UCSD-AML1 (cell line): ENCODE data around the gene OR56A5.
"Not testable (repeated sequence)": the region's sequence is repeated elsewhere in the genome, so short reads cannot be mapped to it uniquely, and the experiment has no call there.

Experiments
- DNase-seq: peaks from one replicate; lab custom pipeline; 2025; ENCODE audit not compliant: unreplicated experiment; lab: John Stamatoyannopoulos, UW

OR56A5 gene

GRCh38 chr11:5968394-5968793, at the start of gene OR56A5:
TSS of gene OR56A5 (minus strand) at chr11:5968494. CDS start at chr11:5968494, 0 bp downstream.
- DNase-seq, result no peak

- DNase-seq, result no peak
Measured at GRCh38 chr11:6013042-6013441, 44.7 kb upstream of the OR56A5 start.

- no peak for DNase-seq
Measured at GRCh38 chr11:6012035-6012668, 43.9 kb upstream of the OR56A5 start.

- no peak for DNase-seq
Measured at GRCh38 chr11:6006846-6007245, 38.6 kb upstream of the OR56A5 start, which contains the start of gene OR56A4. TSS of gene OR56A4 (minus strand) at chr11:6006946. CDS start at chr11:6002992, 3,954 bp downstream.

- DNase-seq, result no peak
Measured at GRCh38 chr11:6006395-6006794, 38.1 kb upstream of the OR56A5 start.

- no peak for DNase-seq
Measured at GRCh38 chr11:6002202-6002699, 34.0 kb upstream of the OR56A5 start.

- no peak for DNase-seq
Measured at GRCh38 chr11:5994791-5995190, 26.5 kb upstream of the OR56A5 start.

GRCh38 chr11:5992604-5993251, 24.4 kb upstream of the OR56A5 start:
- no peak for DNase-seq

- no peak for DNase-seq
Measured at GRCh38 chr11:5992150-5992549, 23.9 kb upstream of the OR56A5 start.

GRCh38 chr11:5989203-5989602, 20.9 kb upstream of the OR56A5 start:
- no peak for DNase-seq

GRCh38 chr11:5986885-5987284, 18.6 kb upstream of the OR56A5 start, which contains the start of gene OR52L1:
TSS of gene OR52L1 (minus strand) at chr11:5986985. CDS start at chr11:5986930, 55 bp downstream.
- no peak for DNase-seq

GRCh38 chr11:5983443-5983842, 15.1 kb upstream of the OR56A5 start:
- DNase-seq, result no peak

GRCh38 chr11:5973530-5973929, 5.2 kb upstream of the OR56A5 start:
- DNase-seq, result no peak

- no peak for DNase-seq
Measured at GRCh38 chr11:5967708-5968107, 586 bp downstream of the OR56A5 start.

- no peak for DNase-seq
Measured at GRCh38 chr11:5966958-5967357, 1.3 kb downstream of the OR56A5 start.

- DNase-seq, result not testable (repeated sequence)
Measured at GRCh38 chr11:5960704-5961320, 7.5 kb downstream of the OR56A5 start.

- no peak for DNase-seq
Measured at GRCh38 chr11:5955586-5955985, 12.7 kb downstream of the OR56A5 start.

- DNase-seq, result no peak
Measured at GRCh38 chr11:5941951-5942350, 26.3 kb downstream of the OR56A5 start, which contains the start of gene OR56A3. TSS of gene OR56A3 (plus strand) at chr11:5942251. CDS start at chr11:5947347, 5,096 bp downstream.

GRCh38 chr11:5940748-5941147, 27.5 kb downstream of the OR56A5 start:
- no peak for DNase-seq

- no peak for DNase-seq
Measured at GRCh38 chr11:5938603-5938965, 29.7 kb downstream of the OR56A5 start.

GRCh38 chr11:5937868-5938602, 30.3 kb downstream of the OR56A5 start:
- no peak for DNase-seq
